T-helper 9 cell (primary cell): ENCODE data around the gene CUL1.

Experiments used
- DNase-seq: peaks from one replicate; pipeline ENCODE4 v3.0.0-alpha.2; 2020
- total RNA-seq, 2 donors: gene quantifications; one replicate each; lab custom pipeline; 2026; lab: John Stamatoyannopoulos, UW

The CUL1 gene
- 92.4 to 157 reads per million in 2 donors for total RNA-seq

DNA sequence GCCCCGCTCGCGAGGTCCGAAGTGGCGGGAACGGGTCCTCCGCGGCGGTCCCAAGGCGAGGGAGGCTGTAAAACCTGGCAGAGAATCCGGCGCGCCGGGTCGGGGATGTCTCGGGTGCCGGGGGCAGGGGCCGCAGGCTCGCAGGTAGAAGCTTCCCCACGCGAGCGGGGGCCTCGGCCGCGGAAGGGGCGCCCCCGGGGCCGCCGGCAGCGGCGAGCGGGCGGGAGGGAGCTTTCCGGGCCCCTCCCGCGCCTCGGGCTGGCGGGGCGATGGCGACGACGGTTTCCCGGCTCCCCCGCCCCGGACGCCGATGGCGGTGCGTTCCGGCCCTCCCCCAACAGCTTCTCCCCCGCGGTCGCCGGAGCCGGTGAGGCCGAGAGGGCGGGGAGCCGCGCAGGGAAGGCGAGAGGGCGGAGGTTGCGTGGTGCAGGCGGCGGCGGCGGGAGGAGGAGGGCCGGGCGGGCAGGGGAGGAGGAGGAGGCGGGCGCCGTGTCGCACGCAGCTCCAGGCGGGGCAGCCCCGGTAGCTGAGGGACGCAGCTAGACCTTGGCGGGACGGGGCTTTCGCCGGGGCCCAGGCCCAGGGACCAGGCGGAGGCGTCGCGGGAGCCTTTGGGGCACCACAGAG lies at the start of gene CUL1:
TSS of gene CUL1 (plus strand) at position 507 of the 627 bp plus-strand sequence. CDS start 31,220 bp downstream, outside the sequence.
- DNase-seq, result peak; percentile 84

DNA sequence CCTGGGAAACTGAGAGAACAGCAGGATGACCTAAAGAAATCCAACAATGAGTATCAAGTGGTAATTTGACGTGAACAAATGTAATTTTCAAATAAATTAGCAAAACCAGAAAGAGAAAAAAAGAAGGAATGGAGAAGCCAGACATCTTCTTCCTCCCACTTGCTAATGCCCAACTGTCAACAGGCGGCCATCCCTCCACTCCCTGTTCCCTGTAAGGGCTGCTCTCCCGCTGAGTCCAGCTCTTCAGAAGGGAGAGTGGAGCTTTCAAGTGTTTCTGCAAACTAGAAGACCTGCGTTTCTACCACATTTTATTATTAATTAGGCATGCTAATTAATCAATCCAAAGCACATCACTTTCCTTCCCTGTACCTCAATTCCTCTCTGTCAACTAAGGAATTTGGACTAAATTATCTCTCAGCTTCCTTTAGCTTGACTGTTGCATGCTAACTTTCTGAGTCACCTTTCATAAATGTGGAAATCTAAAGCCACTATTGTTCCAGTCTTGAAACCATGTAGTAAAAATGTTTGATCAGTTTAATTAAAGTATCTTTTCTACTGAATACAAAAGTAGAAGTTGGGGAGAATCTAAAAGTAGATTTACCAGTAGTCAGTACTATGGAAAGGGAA lies 48.4 kb upstream of the CUL1 start:
- DNase-seq, result no peak

DNA sequence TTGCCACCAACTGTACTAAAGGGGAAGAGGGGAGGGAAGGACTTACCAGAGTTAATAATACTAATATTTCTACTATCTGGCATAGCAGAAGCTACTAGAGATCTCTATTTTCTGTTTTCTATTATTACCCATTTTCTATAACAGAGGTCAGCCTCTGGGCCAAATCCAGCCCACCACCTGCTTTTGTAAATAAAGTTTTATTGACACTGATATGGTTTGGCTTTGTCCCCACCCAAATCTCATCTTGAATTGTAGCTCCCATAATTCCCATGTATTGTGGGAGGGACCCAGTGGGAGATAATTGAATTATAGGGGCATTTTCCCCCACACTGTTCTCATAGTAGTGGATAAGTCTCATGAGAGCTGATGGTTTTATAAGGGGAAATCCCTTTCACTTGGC lies 45.9 kb upstream of the CUL1 start:
- DNase-seq, result no peak

DNA sequence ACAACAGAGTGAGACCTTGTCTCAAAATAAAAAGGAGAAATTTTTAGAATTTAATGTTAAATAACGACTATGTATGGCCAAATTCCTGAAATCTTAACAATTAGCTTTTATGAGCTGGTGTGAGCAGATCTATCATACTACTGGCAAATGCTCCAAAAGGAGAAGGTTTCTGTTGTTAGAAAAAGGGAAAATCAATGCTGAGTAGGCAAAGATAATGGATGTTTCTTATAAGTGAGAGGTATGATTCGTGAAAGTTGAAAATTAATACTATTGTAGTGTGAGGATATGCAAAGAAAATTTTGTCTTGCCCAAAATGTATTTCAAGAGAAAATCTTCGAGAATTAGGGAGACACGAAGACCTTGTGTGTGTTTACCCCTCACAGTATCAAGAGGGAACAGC lies 40.8 kb upstream of the CUL1 start:
- DNase-seq, result no peak

DNA sequence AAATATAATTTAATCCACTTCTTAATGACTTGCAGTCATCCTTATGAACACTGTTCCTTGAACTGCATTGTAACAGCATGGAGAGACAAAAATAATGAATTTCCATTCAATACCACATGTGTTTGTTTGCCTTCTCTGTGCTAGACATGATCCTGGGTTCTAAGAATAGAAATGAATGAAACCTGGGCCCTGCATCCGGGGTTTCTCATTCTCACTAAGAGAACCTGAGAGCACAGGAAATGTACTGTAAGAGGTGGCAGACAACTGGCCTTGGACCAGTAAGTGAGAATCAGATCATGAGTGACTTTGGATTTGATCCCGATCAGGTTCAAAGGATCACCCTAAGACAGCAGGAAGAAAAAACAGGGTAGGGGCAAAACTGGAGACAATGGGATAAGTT lies 37.2 kb upstream of the CUL1 start:
- no peak for DNase-seq

DNA sequence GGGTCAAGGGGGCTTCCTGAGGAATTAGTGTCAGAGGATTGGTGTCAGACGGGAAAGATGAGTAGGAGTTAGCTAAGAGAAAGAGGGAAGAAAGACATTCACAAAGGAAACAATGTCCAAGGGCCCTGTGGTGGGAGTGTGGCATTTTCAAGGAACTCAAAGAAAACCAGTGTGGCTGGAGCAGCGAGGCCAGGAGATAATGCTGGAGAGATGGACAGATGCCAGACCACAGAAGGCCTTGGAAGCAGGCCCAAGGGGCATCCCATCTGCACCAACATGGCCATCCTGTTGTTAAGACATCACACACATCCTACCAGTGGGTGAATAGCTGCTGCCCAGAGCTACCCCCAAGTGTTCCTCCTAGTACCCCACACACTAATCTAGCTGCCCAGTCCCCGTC lies 36.1 kb upstream of the CUL1 start:
- no peak for DNase-seq

DNA sequence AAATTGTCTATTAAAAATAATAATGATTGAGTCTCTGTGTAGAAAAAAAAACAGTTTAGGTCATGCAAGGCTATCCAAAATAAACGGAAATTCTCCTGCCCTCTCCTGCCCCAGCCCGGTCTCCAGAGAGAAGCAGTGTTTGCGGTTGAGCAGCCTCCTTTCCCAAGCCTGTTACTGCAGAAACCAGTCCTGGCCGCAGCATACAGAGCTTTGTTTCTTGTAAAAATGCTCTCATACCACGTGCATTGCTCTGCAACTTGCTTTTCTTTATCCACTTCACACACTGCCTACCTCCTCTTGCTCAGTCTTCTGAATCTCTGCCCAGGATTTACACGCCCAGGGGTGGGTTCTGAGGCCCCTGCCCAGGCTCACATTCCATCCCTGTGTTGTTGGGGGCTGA lies 34.4 kb upstream of the CUL1 start:
- no peak for DNase-seq

DNA sequence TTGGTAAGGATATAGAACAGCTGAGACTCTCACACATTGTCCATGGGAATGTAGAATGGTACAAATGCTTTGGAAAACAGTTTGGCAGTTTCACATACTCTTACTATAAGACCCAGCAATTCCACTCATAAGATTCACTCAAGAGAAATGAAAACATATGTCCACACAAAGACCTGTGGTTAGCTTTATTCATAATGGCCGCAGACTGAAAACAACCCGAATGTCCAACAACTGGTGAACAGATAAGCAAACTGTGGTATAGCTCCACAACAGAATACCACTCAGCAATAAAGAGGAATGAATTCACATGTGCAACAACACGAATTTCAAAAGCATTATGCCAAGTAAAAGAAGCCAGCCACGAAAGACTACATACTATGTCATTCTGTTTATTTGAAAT lies 33.5 kb upstream of the CUL1 start:
- DNase-seq, result no peak

DNA sequence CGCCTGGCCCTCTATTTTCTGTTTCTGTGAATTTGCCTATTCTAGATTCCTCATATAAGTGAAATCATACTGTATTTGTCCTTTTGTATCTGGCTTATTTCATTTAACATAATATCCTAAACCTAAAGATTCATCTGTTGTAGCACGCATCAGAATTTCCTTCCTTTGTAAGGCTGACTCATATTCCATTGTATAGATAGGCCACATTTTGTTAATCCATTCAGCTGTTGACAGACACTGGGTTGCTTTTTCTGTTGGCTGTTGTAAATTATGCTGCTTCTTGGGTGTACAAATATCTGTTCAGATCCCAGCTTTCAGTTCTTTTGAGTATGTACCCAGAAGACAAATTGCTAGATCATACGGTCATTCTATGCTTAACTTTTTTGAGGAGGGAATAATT lies 28.8 kb upstream of the CUL1 start:
- no peak for DNase-seq

DNA sequence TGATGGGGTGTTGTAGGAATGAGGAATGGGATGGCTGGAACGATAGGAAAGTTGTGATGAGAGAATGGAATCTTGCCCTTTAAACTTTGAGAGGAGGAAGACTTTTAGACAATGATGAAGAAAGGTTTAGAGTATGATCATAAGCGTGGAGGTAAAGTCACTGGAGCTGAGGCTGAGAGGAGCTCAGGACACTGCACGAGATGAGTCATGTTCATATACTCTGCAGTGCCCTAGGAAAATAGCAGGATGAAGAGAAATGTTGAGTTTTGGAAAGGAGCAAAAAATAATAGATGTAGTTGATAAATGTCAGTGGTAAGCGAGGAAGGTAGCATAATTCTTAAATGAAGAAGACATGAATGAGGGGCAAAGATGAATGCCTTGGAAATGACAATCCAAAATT lies 28.3 kb upstream of the CUL1 start:
- DNase-seq, result no peak

DNA sequence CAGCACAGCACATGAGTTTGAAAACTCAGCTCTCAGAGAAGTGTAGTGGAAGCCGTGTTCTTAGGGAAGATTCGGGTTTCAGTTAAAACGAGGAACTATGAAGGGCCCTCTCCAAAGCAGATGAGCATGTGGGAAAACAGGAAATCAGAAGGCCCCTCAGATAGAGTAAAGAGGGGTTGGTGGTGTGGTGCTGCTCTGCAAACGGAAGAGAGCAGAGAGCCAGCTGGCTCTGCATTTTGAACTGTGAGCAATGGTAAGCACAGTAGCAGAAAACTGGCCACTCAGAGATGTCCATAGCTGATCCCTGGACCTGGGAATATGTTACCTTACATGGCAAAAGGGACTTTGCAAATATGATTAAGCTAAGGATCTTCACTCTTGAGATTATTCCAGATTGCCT lies 27.9 kb upstream of the CUL1 start:
- DNase-seq, result no peak

DNA sequence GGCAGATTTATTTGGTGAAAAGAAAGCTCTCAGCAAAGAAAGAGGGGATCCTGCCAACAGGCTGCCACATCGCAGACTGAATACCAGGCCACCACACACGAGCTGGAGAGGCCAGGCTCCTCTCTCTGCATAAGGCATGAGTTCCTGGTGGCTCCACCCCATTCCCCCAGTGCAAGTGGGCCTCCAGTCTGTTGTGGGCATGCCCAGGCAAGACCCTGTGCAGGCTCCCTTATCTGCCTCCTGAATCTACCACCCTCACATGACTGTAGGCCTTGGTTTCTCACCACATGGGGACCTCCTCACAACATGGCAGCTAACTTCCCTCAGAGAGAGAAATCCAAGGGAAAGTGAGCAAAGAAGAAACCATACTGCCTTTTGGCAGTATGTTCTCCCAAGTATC lies 26.7 kb upstream of the CUL1 start:
- no peak for DNase-seq

DNA sequence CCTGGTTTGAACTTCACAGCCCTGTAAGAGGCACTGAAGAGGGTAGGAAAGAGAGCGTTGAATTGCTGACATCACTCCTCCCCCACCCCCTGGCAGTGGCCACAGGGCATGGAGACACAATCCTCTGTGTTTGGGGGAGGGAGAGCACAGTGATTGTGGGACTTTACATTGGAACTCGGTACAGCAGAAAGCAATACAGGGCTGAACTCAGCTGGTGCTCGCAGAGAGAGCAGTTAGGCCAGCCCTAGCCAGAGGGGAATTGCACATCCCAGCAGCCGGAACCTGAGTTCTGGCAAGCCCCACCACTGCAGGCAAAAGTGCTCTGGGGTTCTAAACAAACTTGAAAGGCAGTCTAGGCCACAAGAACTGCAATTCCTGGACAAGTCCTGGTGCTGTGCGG lies 24.0 kb upstream of the CUL1 start:
- DNase-seq, result no peak

DNA sequence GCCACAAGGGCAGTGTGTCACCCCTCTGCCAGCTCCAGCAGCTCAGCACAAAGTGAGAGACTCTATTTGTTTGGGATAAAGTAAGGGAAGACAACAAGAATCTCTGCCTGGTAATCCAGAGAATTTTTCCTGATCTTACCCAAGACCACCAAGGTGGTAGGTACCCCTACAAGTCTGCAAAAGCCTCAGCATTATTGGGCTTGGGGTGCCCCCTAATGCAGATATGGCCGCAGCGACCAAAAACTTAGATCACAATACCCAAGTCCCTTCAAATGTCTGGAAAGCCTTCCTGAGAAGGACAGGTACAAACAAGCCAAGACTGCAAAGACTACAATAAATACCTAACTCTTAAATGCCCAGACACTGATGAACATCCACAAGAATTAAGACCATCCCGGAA lies 22.4 kb upstream of the CUL1 start:
- no peak for DNase-seq

DNA sequence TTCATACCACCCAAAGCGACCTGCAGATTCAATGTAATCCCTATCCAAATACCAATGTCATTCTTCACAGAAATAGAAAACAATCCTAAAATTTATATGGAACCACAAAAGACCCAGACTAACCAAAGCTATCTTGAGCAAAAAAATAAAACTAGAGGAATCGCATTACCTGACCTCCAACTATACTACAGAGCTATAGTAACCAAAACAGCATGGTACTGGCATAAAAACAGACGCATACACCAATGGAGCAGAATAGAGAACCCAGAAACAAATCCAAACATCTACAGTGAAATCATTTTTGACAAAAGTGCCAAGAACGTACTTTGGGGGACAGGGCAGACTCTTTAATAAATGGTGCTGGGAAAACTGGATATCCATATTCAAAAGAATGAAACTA lies 16.9 kb upstream of the CUL1 start:
- DNase-seq, result no peak

DNA sequence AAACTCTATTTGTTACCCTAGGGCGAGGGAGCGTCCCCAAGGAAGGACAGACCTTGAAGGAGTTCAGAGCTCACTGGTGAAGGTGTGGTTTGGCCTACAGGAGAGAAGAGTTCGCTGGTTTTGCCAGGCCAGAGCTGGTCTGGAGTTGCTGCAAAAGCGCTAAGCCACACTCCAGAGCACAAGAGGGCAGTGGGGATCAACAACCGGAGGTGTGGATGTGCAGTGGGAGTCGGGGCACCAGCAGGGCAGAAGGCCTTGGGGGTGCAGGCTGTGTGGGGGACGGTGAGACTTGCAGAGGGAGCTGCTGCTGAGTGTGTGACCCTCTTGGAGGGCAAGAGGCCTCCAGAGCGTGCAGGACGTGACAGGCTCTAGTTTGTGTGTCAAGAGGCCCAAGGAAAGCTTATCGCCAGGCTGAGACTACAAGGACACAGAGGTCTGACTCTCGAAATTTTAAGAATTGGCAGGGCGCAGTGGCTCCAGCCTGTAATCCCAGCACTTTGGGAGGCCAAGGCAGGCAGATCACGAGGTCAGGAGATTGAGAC lies 14.3 kb upstream of the CUL1 start:
- no peak for DNase-seq

DNA sequence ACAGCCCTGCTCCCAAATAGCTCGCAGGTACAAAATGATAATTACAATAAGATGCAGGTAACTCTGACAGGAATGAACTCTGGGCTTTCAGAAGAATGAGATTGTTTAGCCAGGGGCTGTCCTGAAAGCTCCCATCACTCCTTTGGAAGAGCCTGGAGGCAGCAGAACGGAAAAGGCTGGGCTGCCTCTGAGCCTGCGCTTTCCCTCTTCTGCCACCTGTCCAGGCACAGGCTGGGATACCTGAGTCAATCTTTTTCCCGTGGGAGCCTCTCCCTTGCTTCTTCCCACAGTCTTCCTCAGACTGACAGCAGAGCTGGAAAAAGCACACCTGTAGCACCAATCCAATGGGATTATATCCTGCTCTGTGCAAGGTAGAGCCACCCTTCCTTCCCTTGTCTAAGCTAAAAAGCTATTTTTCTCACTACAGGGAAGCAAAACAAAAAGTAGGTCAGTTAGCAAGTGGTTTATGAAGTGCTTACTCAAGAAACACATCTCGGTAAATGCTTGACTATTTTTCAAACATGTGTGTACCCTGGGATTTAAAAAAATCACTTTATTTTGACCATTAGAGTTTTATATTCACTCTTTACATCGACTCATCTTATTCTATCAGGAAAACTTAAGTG lies 12.3 kb upstream of the CUL1 start:
- no peak for DNase-seq

DNA sequence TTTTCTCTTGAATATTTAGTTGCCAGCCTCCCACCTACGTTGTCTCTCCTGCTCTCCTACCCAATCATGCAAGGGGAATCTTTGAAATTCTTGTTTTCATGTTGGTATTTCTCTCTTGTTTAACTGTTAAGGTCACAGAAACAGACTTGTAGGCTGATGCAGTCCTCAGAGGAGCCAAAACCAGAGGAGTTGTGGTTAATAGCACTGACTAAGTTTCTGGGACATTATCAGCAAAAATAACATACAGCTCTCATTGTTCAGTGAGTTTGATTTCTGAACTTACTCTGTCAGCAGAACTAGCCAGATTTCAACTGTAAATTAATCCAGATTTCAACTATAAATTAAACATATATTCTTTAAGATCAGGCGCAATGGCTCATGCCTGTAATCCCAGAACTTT lies 11.1 kb upstream of the CUL1 start:
- DNase-seq, result no peak

DNA sequence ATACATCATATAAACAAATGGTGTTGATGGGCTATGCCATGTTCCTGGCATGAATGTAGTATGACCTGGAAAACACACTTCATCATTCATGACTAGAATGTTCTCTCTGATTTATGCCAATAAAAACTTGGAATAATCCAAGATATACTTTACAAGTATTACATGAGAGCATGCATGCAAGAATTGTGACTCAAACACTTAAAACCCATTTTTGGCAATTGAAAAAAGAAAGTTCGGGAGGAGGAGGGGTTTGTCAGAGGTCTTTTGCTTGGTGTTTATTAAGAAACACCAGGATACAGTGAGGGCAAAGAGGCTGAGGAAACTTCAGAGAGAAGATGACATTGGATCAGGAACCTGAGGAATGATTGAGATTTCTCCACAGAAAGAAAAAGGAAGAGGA lies 10.2 kb upstream of the CUL1 start:
- DNase-seq, result no peak

DNA sequence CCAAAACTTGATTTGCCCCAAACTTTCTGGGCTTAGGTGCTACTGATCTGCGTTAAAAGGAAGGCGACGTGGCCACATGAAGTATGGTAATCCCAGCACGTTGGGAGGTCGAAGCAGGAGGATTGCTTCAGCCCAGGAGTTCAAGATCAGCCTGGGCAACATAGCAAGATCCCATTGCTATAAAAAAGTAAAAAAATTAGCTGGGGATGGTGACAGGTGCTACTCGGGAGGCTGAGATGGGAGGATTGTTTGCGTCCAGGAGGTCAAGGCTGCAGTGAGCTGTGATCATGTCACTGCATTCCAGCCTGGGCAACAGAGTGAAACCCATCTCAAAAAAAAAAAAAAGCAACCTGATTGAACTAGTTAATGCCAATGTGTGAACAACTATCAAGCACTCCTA lies 5.1 kb upstream of the CUL1 start:
- no peak for DNase-seq

DNA sequence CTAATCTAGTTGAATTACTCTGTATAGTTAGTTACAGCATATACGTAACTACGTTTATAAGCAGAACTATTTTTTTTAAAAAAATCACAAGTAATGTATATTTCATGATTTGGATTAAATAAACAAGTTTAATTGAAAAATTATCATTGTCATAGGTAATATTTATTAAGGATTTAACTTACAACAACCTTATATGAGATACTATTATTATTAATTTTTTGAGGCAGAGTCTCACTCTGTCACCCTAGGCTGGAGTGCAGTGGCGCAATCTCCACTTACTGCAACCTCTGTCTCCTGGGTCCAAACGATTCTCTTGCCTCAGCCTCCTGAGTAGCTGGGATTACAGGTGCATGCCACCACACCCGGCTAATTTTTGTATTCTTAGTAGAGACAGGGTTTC lies 4.1 kb upstream of the CUL1 start:
- no peak for DNase-seq

DNA sequence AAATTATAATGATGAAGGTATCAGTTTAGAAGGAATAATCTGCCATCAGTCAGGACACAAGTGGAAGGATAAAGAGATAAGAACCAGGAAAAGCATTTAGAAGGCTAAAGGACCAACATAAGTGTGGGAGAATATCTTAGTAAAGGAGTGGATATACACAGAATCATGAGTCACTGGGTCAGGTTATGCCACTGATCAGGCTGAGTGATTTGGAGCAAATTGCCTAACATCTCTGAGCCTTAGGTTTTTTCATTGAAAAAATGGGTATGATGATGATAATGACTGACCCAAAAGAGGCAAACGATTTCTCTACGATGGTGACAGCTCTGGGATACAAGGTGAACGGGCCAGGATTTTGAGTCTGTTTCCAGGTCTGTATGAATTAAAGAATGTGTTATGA lies 2.8 kb upstream of the CUL1 start:
- no peak for DNase-seq

DNA sequence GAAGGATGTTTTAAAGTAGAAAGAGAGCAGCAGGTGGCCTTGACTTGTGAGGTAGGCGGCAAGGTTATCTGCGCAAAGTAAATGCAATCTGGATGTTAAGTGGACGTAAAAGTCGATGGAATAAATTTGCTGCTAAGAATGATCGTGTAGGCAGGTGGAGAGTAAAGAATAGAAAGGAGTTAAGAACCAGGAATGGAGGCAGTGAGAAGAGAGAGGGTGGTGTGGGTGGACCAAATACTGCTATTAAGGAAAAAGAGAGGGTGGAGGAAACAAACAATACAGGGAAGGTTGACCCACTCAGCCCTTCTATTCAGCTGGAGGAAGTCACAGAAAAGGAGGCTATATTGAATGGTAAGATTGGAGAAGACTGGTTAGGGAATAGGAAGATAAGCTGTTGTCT lies 1.9 kb upstream of the CUL1 start:
- no peak for DNase-seq

DNA sequence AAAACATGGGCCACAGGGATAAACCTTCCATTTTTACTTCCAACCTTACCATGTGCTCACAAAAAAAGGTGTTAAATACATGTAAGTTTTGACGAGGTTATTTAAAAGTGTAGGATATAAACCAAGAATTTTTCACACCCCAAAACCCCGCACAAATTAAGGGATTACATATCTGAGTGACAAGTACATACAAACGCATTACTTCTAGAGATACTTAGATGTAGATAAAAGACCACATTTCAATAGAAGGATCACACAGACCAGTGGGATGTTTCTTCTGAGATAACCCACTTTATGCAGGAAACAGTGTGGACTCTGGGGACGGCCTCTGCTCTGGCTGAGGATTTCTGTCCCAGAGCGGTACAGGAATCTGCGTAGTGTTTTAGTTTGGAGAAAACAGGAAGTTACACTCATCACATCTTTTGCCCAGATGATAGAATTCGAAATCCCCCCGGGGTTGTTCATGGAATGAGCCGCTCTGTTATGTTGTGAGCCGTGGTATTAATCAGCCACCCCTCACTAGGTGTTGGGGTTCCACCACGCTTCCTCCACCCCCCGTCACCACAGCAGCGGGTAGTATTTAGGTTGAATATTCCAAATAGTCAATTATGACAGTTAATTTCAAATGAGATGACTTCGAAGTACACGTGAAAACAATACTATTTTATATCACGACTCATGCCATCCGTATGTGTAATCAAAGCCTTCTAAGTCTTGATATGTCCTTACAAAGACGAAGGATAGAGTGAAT lies 1.3 kb upstream of the CUL1 start:
- peak; percentile 6 for DNase-seq
